HEK293 (cell line): ENCODE results near the gene CACTIN.

Experiments
- CTCF ChIP-seq: fragments of 450-650 bp; formaldehyde crosslinking; IDR thresholded peaks from 2 replicates; pipeline ENCODE4 v1.5.1; 2016; ENCODE audit warnings: missing biosample characterization, missing genetic modification characterization
- ZBTB17 ChIP-seq: fragments of 450-650 bp; formaldehyde crosslinking; IDR thresholded peaks from 2 replicates; pipeline ENCODE4 v1.5.1; 2016; ENCODE audit warnings: missing biosample characterization, missing genetic modification characterization
- ZBTB7A ChIP-seq: fragments of 450-650 bp; formaldehyde crosslinking; IDR thresholded peaks from 2 replicates; pipeline ENCODE4 v1.5.1; 2016; ENCODE audit warnings: low read depth, missing biosample characterization, missing genetic modification characterization
- ZFP37 ChIP-seq: fragments of 450-650 bp; formaldehyde crosslinking; IDR thresholded peaks from 2 replicates; pipeline ENCODE4 v1.5.1; 2016; ENCODE audit warnings: missing biosample characterization, missing genetic modification characterization
- ZNF138 ChIP-seq: fragments of 450-650 bp; formaldehyde crosslinking; IDR thresholded peaks from 2 replicates; pipeline ENCODE4 v1.5.1; 2016; ENCODE audit warnings: missing biosample characterization, missing genetic modification characterization, borderline replicate concordance
- ZNF19 ChIP-seq: fragments of 450-650 bp; formaldehyde crosslinking; IDR thresholded peaks from 2 replicates; pipeline ENCODE4; 2016; ENCODE audit warnings: missing biosample characterization, missing genetic modification characterization, low read depth
- ZNF510 ChIP-seq: fragments of 450-650 bp; formaldehyde crosslinking; IDR thresholded peaks from 2 replicates; pipeline ENCODE4 v1.5.1; 2018; ENCODE audit warnings: mild to moderate bottlenecking, missing genetic modification characterization, missing biosample characterization; ENCODE audit not compliant: insufficient replicate concordance
- ZNF707 ChIP-seq: fragments of 450-650 bp; formaldehyde crosslinking; IDR thresholded peaks from 2 replicates; pipeline ENCODE4 v1.5.1; 2016; ENCODE audit warnings: missing biosample characterization, missing genetic modification characterization
- ZNF76 ChIP-seq: fragments of 450-650 bp; formaldehyde crosslinking; IDR thresholded peaks from 2 replicates; pipeline ENCODE4; 2016; ENCODE audit warnings: low read depth, missing biosample characterization, missing genetic modification characterization, borderline replicate concordance
- ZNF792 ChIP-seq: fragments of 450-650 bp; formaldehyde crosslinking; IDR thresholded peaks from 2 replicates; pipeline ENCODE4 v1.5.1; 2016; ENCODE audit warnings: missing biosample characterization, missing genetic modification characterization

GRCh38 chr19:3672575-3672948, 46.0 kb upstream of the CACTIN start:
- TF ChIP-seq CTCF (no peak), ZBTB7A (no peak), ZNF19 (tag by site-specific recombination) (no peak), ZNF510 (tag by site-specific recombination) (no peak), ZNF76 (tag by site-specific recombination) (no peak), ZNF792 (tag by site-specific recombination) (no peak), ZBTB17 (tag by site-specific recombination) (no peak), ZNF138 (tag by site-specific recombination) (no peak), ZNF707 (no peak), ZFP37 (tag by site-specific recombination) (no peak)
